HepG2 (cell line): Measurements from ENCODE around the gene PMIS2. TPM values are rescaled to one million over a fixed set of nuclear protein-coding genes. Genes with fewer than 3 reads are reported as not detected.

Experiments used
- ATF1 ChIP-seq: IDR thresholded peaks from 2 replicates; pipeline ENCODE4 v1.6.1; 2016; ENCODE audit warnings: mild to moderate bottlenecking, control low read depth
- CEBPG ChIP-seq: IDR thresholded peaks from 2 replicates; pipeline ENCODE4 v1.6.1; 2016
- DR1 ChIP-seq: sonication (generic); formaldehyde crosslinking; IDR thresholded peaks from 2 replicates; pipeline ENCODE4 v1.8.0; 2021; ENCODE audit warnings: mild to moderate bottlenecking, missing genetic modification reagents, inconsistent platforms
- E2F1 ChIP-seq: sonication (generic); formaldehyde crosslinking; IDR thresholded peaks from 2 replicates; pipeline ENCODE4 v1.5.0; 2020; ENCODE audit warnings: missing genetic modification reagents
- FOXO4 ChIP-seq: sonication (generic); formaldehyde crosslinking; conservative IDR thresholded peaks from 2 replicates; pipeline ENCODE4 v1.8.1; 2023; ENCODE audit warnings: missing genetic modification reagents
- HNRNPUL1 ChIP-seq: fragments of 200-400 bp; formaldehyde crosslinking; IDR thresholded peaks from 2 replicates; pipeline ENCODE4 v1.6.1; 2017; ENCODE audit warnings: low read depth, mild to moderate bottlenecking, low read length, moderate library complexity
- ISX ChIP-seq: sonication (generic); formaldehyde crosslinking; conservative IDR thresholded peaks from 2 replicates; pipeline ENCODE4 v1.5.0; 2020; ENCODE audit warnings: missing genetic modification reagents
- JUND ChIP-seq: sonication (generic); formaldehyde crosslinking; IDR thresholded peaks from 2 replicates; pipeline ENCODE4 v1.8.0; 2022; ENCODE audit warnings: mild to moderate bottlenecking, missing genetic modification reagents
- MXD4 ChIP-seq: IDR thresholded peaks from 2 replicates; pipeline ENCODE4 v1.6.1; 2016; ENCODE audit warnings: mild to moderate bottlenecking, missing biosample characterization, missing genetic modification reagents
- NFIB ChIP-seq: sonication (generic); formaldehyde crosslinking; IDR thresholded peaks from 2 replicates; pipeline ENCODE4 v1.9.0; 2021; ENCODE audit warnings: missing genetic modification reagents, mild to moderate bottlenecking, borderline replicate concordance
- PLSCR1 ChIP-seq: sonication (generic); formaldehyde crosslinking; IDR thresholded peaks from 2 replicates; pipeline ENCODE4 v1.5.0; 2020; ENCODE audit warnings: missing genetic modification reagents, mild to moderate bottlenecking, borderline replicate concordance
- POLR2AphosphoS2 ChIP-seq: IDR thresholded peaks from 2 replicates; pipeline ENCODE4 v1.6.1; 2011; ENCODE audit warnings: low read depth, low read length, improper control_type of control experiment
- PRDM4 ChIP-seq: sonication (generic); formaldehyde crosslinking; IDR thresholded peaks from 2 replicates; pipeline ENCODE4 v1.9.0; 2021; ENCODE audit warnings: missing genetic modification reagents, borderline replicate concordance
- RFXANK ChIP-seq: IDR thresholded peaks from 2 replicates; pipeline ENCODE4 v1.6.1; 2016
- ZNF276 ChIP-seq: sonication (generic); formaldehyde crosslinking; IDR thresholded peaks from 2 replicates; pipeline ENCODE4 v1.4.0; 2020; ENCODE audit warnings: mild to moderate bottlenecking, low read depth, missing genetic modification reagents
- ZNF335 ChIP-seq: sonication (generic); formaldehyde crosslinking; IDR thresholded peaks from 2 replicates; pipeline ENCODE4 v1.4.0; 2020; ENCODE audit warnings: missing genetic modification reagents
- ZNF430 ChIP-seq: sonication (generic); formaldehyde crosslinking; IDR thresholded peaks from 2 replicates; pipeline ENCODE4 v1.9.0; 2021; ENCODE audit warnings: mild to moderate bottlenecking, missing genetic modification reagents
- ZNF670 ChIP-seq: sonication (generic); formaldehyde crosslinking; IDR thresholded peaks from 2 replicates; pipeline ENCODE4 v1.8.0; 2022; ENCODE audit warnings: mild to moderate bottlenecking, missing genetic modification reagents, borderline replicate concordance
- ZNF749 ChIP-seq: sonication (generic); formaldehyde crosslinking; IDR thresholded peaks from 2 replicates; pipeline ENCODE4 v1.8.0; 2022; ENCODE audit warnings: mild to moderate bottlenecking, missing genetic modification reagents, moderate library complexity, borderline replicate concordance
- ZNF770 ChIP-seq: sonication (generic); formaldehyde crosslinking; IDR thresholded peaks from 2 replicates; pipeline ENCODE4 v1.5.0; 2020; ENCODE audit warnings: mild to moderate bottlenecking, missing genetic modification reagents
- polyA plus RNA-seq, 8 experiments: library from polyadenylated mRNA; depleted of rRNA in 3 of 8; stranded (reverse) in 7 of 8; unstranded in 1 of 8; fragments of >200 nt; fragmentation: Illumina TruSeq in 4 of 8; extraction: Trizol in 4 of 8; gene quantifications; 2 replicates each; pipeline versions ENCODE4 v1.2.1 to v1.2.3, GENCODE V29; 2011 to 2016; ENCODE audit warnings: low read depth in 4 of 8, missing spikeins in 1 of 8, mixed read lengths in 1 of 8; ENCODE audit not compliant: insufficient read depth in 1 of 8
- total RNA-seq, 5 experiments: library from RNA; depleted of rRNA; stranded (reverse); fragments of >200 nt; fragmentation: Illumina TruSeq; extraction: Trizol; gene quantifications; 2 replicates each; pipeline ENCODE4 v1.2.3, GENCODE V29; 2016; ENCODE audit warnings: low read depth in 1 of 5

The PMIS2 gene
- total and polyA plus RNA-seq, 2 of the 13 experiments (the other 11 are each of a cell fraction or from before 2014, with no cell fraction given): not detected

GRCh38 chr19:35612559-35613321 is 26.8 kb downstream of the PMIS2 start, which contains the start of gene HAUS5 (continued):
- TF ChIP-seq ZNF276 (CRISPR knock-in tag) (no peak), E2F1 (CRISPR knock-in tag) (peak; percentile 91), JUND (peak; percentile 76; the same call in 1 of the 2 replicates), PRDM4 (CRISPR knock-in tag) (no peak), DR1 (CRISPR knock-in tag) (0 out of 2 replicates have a peak, but pooled peaks have one; percentile 32), ZNF430 (CRISPR knock-in tag) (peak; percentile 53; the same call in 1 of the 2 replicates), FOXO4 (CRISPR knock-in tag) (no peak), ZNF749 (CRISPR knock-in tag) (no peak), ZNF335 (CRISPR knock-in tag) (no peak), ISX (CRISPR knock-in tag) (no peak), ATF1 (CRISPR knock-in tag) (peak; percentile 100), MXD4 (peak; percentile 68; the same call in 1 of the 2 replicates), HNRNPUL1 (no peak), ZNF770 (CRISPR knock-in tag) (0 out of 2 replicates have a peak, but pooled peaks have one; percentile 31), RFXANK (CRISPR knock-in tag) (peak; percentile 100), PLSCR1 (CRISPR knock-in tag) (no peak), POLR2AphosphoS2 (no peak), ZNF670 (CRISPR knock-in tag) (no peak), NFIB (no peak), CEBPG (CRISPR knock-in tag) (no peak)
